HG03159 (cell line): Measurements from ENCODE around the gene KCNG2.
"Not testable (repeated sequence)": the region's sequence is repeated elsewhere in the genome, so short reads cannot be mapped to it uniquely, and the experiment has no call there.

Experiments used
- ATAC-seq: cut with Tn5 transposase; IDR thresholded peaks from one replicate; pipeline ENCODE4 v1.9.1; 2021; ENCODE audit warnings: mild to moderate bottlenecking, moderate library complexity; ENCODE audit not compliant: unreplicated experiment

KCNG2 gene

DNA sequence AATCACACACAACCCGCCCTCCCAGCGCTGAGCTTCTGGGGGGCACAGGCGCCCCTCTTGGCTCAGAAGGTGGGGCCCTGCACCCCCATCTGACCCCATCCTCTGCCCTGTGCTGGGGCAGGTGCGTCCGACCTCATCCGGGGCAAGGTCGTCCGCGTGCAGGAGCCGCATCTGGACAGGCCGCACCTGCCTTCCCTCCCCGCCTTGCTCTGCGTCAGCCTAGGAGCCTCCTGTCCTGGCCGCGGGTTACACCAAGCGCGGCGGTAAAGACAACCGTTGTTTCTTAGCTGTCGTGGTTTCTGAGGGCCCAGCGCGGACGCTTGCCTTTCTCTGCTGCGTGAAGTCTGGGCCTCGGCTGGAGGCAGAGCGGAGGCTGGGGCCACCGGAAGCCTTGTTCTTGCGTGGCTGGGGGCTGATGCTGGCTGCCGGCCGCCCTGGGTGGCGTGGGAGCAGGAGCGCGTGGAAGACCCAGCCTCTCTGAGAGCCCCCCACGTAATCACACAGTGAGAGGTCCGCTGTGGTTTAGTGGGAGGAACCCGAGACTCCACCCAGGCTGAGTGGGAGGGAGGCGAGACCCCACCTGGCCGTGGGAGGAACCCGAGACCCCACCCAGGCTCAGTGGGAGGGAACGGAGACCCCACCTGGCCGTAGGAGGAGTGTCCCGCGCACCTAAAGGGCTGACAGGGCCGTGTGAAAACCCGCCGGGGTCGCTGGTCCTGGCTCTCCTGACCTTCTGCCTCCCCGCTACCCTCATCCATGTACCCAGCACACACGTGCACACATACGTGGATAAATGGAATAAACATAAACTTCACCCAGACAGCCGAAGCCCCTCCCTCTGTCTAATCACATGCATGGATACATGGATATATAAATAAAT, 51.8 kb downstream of the KCNG2 start:
- no peak for ATAC-seq

DNA sequence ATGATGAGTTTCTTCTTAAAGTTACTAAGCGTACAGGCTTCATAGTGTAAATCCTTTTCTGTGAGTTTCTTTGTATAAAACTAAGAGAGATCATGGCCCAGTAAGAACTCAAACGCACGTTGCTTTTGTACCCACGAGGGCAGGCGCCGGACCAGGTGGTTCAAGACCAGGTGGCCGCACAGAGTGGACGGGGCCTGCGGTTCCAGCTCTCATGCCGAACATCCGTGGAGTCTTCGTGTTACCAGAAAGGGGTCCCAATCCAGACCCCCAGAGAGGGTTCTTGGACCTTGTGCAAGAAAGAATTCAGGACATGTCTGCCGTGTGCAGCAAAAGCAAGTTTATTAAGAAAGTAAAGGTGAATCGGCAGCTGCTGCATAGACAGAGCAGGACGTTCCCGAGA, 53.0 kb downstream of the KCNG2 start:
- ATAC-seq, result no peak

DNA sequence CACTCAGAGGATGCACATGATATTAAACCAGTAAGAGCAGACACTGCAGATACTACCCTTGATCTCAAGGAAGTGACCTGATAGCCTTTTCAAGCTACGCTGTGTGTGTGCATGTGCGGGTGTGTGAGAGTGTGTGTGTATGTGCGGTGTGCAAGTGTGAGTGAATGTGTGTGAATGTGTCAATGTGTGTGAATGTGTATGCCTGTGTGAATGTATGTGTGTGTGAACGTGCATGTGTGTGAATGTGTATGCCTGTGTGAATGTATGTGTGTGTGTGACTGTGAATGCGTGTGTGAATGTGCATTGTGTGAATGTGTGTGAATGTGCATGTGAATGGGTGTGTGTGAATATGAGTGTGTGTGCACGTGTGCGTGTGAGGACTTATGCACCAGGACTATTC, 53.8 kb downstream of the KCNG2 start:
- no peak for ATAC-seq

DNA sequence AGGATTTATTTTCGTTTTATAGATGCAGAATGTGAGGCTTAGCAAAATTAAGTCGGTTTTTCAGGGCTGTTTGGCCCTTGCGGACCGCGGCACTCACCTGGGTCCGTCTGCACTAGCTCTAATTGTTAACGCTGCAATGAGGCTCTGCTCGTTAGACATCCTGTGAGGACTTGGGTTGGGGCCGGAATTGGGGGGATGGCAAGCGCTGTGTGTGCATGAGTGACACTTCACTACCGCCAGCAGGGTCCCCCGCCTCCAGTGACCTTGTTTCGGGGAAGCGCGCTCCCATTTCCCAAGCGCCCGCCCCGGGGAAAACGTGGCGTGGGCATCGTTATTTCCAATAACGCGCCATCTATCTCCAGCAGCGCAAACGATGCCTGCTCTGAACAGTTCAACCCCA, 54.2 kb downstream of the KCNG2 start:
- no peak for ATAC-seq

DNA sequence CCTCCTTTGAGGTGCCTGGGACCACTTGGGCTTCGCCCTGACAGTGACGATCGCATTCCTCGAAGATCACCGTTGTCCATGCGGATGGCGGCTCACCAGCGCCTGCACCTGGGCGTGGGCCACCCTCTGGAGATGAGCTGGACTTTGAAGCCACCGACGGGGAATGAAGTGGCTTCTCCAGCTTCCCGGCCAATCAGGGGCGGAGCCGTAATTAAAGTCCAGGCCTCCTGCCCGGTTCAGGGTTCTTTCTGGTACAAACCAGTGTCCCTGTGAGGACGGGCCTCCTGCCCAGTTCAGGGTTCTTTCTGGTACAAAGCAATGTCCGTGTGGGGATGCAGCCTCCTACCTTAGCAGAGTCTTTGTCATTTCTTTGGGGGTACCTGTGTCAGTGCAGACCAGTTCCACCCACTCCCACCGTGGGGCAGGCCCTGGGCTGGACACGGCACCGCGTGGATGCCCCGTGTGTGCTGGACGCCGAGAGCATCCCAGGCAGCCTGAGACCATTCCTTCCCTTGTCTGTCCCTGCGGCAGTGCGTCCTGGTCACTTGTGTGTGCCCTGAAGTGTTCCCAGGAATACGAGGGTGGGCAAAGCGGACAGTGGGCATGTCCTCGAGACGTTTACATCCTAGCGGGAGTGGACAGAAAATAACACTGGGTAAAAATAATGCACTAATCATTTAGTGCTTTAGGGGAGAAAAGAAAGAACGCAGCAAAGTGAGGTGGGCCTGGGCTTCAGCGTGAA, 55.0 kb downstream of the KCNG2 start:
- ATAC-seq, result no peak

DNA sequence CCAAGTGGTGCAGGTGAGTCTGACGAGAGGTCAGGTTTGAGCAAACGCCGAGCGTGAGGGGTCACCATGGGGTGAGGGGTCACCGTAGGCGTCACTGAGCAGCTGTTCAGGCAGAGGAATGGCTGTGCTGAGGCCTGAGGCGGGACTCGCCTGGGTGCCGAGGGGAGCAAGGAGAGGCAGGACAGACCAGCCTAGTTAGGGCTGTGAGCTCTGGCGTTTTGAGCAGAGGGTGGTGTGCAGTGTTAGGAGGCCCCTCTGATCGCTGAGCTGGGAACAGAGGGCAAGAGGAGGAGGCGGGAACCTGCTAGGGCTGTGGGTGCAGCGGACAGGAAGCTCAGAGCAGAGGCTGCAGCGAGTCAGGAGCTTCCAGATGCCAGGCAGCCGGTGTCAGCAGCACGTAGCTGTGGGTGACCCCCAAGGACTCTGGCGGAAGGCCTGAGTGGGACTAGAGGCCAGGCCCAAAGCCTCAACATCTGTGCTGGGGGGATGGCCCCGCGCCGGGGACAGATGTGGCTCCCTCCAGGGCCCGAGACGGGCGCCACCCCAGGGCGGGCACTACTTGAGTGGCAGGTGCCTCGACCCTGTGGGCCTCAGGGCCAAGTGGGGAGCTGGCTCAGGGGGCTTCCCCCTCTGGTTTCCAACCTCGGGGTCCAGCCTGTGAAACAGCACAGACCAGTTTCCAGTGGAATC, 55.7 kb downstream of the KCNG2 start:
- no peak for ATAC-seq

DNA sequence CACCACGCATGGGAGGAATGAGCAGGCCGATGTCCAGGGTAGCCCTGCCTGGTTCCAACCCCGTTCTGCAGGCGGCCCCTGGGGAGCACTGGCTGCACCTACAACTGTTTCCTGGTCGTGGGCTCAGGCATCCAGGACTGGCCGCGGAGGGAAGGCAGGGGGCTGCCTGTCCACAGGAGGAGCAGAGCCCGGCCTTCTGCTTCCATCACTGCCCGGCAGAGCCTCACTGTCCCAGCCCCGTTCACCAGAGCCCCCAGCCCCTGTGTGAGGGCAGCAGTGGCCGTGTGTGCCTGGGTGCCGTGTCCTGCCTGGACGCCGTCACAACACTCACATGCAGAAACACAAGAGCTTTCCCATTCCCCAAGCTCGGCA, 56.2 kb downstream of the KCNG2 start:
- ATAC-seq, result no peak

DNA sequence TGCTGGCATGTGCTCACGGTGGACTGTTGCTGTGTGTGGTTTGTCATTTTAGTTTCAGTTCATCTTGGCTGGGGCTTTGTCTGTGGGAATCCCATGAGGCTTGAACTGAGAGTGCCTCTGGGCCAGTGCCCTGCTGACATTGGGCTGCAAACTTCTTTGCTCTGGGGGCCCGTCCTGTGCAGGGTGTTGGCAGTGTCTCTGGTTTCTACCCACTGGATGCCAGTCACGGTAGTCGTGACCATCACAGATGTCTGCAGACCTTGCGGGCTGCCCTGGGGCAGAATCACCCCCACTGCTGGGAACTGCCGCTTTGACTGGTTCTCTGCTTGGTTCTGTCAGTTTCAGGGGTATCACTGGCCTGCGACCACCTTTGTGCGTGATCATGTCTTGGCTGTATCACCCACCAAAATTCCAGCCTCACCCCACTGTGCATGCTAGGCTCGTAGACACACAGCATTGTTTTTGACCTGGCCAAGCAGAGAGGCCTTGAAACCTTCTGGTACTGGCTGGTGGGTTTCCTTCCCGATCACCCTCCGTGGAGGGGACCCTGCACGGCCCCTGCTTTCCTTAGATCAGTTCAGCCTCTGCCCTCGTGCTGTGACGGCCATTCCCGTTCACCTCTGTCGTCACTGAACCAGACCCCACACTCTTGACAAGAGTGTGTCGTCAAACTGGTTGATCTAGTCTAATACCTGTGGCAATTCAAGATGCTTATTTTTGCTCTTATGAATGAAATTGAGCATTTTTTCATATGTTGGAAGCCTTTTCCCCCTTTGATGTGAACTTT, 57.6 kb downstream of the KCNG2 start:
- ATAC-seq, result peak; percentile 67

DNA sequence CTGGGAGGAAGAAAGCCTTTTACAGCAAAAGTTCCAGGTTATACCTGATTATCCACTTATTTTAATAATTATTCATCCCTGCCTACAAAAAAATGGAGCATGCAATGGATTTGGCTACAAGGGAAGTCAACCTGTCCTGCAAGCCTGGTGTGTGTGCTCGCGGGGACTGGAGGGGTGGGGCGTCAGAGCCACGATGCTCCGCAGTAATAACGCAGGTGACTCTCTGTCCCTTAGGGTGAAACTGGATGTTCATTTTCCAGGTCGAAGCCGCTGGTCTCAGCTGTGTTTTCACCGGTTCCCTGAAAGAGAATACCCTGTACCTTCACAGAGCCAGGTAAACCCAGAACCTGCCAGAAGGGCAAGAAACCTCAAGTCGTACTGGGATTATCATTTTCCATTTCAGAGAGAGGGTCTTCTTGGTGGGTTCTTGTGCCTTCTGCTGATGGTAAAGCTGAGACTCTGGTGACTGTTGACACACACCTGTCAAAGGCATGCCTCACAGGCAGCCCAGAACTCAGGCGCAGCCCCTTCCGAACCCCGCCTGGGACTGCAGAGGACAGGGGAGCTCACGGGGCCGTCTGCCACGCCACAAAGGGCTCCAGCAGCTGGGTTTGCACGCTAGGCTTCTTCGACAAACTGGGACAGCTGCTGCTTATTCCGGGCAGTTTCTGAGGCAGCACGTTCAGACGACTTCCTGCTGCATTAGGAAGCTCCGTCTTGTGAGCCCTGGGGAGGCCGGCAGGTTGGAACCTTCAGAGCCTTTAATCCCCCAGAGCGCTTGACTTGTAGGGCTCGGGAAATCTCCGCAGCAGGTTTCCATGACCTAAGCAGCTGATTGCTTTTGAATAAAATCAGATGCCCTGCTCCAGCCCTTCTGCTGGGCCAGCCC, 58.6 kb downstream of the KCNG2 start:
- peak; percentile 65 for ATAC-seq

DNA sequence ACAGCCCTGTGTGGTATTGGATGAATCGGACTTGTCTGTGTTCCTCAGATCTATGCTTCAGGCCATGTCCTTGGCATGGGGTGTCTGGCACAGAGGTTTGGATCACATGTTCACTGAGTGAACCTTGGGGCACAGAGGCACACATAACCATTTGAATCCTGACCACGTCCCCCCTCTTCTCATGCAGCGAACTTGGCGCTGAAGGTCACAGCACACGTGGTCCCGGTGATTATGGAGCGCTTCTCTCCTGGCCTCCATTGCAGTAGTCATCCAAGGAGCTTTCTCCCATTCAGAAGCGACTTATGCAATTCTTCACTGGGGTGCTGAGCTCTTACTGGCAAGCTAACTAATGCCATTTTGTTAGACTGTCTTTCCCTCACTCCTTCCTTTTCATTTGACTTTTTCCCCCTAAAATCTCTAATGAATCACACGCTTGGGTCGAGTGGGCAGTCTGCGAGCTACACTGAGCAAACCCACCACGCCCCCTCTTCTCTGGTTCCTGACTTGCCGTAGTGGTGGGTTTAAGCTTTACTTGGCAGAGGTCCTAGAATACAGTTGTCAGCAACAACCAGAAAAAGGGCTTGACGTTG, 59.4 kb downstream of the KCNG2 start:
- no peak for ATAC-seq

DNA sequence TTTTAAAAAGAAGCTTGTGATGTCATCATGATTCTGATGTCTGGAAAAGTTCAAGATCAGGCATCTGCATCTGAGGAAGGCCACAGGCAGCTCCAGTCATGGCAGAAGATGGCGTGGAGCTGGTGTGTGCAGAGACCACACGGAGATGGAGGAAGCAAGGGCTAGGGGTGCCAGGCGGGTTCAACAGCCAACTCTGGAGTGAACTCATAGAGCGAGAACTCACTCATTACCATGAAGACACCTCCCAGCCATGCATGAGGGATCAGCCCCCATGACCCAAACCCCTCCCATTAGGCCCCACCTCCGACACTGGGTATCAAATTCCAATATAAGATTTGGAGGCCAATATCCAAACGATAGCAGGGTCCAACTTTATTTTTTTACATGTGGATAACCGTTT, 61.6 kb downstream of the KCNG2 start:
- ATAC-seq, result no peak

DNA sequence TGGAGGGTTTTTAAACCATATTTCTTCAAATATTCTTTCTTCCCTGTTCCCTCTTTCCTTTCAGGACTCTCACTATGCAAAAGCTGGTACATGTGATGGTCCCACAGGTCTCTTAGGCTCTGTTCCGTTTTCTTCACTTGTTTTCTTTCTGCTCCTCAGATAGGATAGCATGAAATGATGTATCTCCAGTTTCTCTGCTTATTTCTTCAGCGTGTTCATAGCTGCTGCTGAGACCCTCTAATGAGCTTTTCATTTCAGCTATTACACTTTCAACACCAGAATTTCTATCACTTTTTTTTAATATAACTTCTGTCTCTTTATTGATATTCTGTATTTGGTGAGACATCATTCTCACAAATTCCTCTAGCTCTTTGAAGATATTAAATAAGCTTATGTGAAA, 63.9 kb downstream of the KCNG2 start:
- ATAC-seq, result no peak

DNA sequence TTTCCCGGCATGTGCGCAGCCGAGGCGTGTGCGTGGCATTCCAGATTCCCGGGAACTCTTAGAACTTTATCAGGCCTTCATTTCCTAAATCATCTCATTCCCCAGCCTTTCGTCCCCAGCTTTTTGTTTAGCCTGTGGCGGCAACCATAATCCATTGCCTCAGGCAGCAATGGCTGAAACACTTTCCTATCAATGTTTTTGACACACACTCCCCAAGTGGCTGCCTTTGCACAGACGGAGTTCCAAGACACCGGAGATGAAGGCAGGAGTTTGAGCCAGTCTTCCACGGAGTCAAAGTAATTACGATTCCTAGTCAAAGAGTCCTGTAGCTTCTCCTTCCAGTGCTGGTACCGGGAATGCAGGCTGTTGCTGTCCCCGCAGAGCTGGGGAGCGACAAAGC, 64.8 kb downstream of the KCNG2 start:
- no peak for ATAC-seq

DNA sequence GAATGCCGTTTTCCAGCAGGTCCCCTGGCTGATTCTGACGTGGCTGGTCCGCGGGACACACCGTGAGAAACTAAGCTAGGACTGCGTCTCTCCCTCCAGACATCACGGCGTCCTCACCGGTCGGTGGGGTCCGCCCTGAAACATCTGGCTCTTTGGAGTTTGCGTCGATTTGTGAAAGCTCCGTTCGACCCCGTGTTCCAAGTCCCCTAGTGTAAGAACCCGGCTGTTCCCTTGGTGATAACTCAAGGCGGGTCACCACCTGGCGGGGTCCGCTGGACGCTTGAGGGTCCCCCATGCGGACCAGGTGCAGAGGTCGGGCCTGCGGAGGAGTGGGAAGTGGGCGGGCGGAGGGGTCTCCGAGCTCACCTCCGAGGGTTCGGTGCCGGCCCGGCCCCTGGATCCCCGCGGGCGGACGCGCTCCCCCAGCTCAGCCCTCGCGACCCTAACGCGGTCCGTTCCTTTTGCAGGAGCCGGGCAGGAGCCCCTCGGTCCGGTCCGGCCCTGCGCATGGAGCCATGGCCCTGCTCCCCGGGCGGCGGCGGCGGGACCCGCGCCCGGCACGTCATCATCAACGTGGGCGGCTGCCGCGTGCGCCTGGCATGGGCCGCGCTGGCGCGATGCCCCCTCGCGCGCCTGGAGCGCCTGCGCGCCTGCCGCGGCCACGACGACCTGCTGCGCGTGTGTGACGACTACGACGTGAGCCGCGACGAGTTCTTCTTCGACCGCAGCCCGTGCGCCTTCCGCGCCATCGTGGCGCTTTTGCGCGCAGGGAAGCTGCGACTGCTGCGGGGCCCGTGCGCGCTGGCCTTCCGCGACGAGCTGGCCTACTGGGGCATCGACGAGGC, 65.6 kb downstream of the KCNG2 start:
- ATAC-seq, result no peak

DNA sequence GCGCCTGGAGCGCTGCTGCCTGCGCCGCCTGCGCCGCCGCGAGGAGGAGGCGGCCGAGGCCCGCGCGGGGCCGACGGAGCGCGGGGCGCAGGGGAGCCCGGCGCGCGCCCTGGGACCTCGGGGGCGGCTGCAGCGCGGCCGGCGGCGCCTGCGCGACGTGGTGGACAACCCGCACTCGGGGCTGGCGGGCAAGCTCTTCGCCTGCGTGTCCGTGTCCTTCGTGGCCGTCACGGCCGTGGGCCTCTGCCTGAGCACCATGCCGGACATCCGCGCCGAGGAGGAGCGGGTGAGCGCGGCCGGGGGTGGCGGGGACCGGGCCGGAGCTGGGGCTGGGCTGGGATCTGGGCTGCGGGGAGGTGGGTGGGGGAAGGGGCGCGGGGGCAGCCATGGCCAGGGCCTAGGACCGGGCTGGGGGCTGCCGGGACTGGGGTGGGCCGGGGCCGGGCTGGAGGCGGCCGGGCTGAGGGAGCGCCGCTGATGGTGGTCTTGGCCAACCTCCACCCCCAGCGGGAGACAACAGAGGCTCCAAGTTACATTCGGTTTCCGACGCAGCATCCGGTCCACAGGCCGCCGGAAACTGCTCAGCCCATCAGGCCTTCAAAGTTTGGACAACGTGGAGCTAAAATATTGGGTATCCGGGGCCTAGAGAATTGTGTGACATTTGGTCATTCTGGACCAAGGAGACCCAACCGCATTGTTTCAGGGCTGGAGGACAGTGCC, 66.4 kb downstream of the KCNG2 start:
- no peak for ATAC-seq

DNA sequence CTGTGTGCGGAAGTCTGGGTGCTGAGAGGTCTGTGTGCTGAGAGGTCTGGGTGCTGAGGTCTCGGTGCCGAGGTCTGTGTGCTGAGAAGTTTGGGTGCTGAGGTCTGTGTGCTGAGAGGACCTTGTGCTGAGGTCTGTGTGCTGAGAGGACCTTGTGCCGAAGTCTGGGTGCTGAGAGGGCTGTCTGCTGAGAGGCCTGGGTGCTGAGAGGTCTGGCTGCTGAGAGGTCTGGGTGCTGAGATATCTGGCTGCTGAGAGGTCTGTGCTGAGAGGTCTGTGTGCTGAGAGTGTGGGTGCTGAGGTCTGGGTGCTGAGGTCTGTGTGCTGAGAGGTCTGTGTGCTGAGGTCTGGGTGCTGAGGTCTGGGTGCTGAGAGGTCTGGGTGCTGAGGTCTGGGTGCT, 67.2 kb downstream of the KCNG2 start:
- ATAC-seq, result not testable (repeated sequence)

DNA sequence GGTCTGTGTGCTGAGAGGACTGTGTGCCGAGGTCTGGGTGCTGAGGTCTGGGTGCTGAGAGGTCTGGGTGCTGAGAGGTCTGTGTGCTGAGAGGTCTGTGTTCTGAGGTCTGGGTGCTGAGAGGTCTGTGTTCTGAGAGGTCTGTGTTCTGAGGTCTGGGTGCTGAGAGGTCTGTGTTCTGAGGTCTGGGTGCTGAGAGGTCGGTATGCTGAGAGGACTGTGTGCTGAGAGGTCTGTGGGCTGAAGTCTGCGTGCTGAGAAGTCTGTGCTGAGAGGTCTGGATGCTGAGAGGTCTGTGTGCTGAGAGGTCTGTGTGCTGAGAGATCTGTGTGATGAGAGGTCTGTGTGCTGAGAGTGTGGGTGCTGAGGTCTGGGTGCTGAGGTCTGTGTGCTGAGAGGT, 68.2 kb downstream of the KCNG2 start:
- ATAC-seq, result not testable (repeated sequence)
